Kidney epithelial cell (primary cell): ENCODE data around the gene NDUFB10. TPM values are rescaled to one million over a fixed set of nuclear protein-coding genes. Genes with fewer than 3 reads are reported as not detected.

Experiments used
- DNase-seq: peaks from one replicate; pipeline ENCODE4 v3.0.0-alpha.2; 2010; ENCODE audit warnings: low read depth
- H3K27me3 ChIP-seq: 2 replicates; pipeline ENCODE4 v1.6.0; 2011; ENCODE audit warnings: low read length; ENCODE audit not compliant: control insufficient read depth, insufficient read depth
- H3K36me3 ChIP-seq: 2 replicates; pipeline ENCODE4 v1.5.1; 2011; ENCODE audit warnings: low read length; ENCODE audit not compliant: control insufficient read depth, insufficient read depth
- H3K4me3 ChIP-seq: 2 replicates; pipeline ENCODE4 v1.5.1; 2011; ENCODE audit warnings: low read depth, mild to moderate bottlenecking, control low read depth, low read length
- total RNA-seq: library from RNA; depleted of rRNA; stranded (reverse); fragments of >200 nt; gene quantifications from 2 replicates; pipeline ENCODE4 v1.2.3, GENCODE V29; 2015
- TF ChIP-seq, protein P1 (sequence below): IDR thresholded peaks from 2 replicates; pipeline ENCODE4 v1.5.1; 2011; ENCODE audit warnings: mild to moderate bottlenecking, moderate library complexity, low read length, control low read depth, inconsistent platforms; ENCODE audit not compliant: insufficient read depth, poor library complexity, severe bottlenecking

Gene NDUFB10
- total RNA-seq, 1 donor from 2014 or later: 280 TPM

DNA sequence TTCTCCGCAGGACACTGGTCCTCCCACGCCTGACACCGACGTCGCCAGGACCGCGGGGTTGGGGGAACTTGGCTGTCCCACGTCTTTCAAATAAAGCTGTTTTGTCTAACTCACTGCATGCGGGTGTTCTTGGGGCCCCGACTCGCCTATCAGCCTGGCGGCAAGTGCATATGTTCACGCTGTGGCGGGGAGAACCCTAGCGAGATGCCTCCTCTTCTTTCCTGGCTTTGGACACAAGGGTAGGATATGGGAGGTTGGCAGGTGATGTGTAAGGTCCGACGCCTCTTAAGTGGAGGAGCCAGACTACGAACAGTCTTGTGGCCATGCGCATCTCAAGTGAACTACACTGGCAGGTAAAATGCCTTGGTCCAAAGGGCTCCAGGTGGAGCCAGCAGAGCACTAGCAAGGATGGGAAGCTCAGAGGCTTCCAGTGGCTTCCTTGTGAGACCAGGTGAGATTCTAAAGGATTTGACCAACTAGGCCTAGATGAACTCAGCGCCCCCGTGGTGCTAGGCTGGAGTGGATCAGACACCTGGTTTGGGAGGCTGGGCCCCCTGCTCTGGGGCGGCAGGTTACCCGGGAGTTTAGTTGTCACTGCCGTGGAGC is 6.2 kb downstream of the NDUFB10 start:
- Histone ChIP-seq H3K4me3 (peak overlapping the region; percentile 81), H3K36me3 (peaks cover 2% of the 10 kb centered on the region), H3K27me3 (no peaks in the 10 kb centered on the region)
- DNase-seq: no peak
- TF ChIP-seq, protein P1, sequence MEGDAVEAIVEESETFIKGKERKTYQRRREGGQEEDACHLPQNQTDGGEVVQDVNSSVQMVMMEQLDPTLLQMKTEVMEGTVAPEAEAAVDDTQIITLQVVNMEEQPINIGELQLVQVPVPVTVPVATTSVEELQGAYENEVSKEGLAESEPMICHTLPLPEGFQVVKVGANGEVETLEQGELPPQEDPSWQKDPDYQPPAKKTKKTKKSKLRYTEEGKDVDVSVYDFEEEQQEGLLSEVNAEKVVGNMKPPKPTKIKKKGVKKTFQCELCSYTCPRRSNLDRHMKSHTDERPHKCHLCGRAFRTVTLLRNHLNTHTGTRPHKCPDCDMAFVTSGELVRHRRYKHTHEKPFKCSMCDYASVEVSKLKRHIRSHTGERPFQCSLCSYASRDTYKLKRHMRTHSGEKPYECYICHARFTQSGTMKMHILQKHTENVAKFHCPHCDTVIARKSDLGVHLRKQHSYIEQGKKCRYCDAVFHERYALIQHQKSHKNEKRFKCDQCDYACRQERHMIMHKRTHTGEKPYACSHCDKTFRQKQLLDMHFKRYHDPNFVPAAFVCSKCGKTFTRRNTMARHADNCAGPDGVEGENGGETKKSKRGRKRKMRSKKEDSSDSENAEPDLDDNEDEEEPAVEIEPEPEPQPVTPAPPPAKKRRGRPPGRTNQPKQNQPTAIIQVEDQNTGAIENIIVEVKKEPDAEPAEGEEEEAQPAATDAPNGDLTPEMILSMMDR: no peak

DNA sequence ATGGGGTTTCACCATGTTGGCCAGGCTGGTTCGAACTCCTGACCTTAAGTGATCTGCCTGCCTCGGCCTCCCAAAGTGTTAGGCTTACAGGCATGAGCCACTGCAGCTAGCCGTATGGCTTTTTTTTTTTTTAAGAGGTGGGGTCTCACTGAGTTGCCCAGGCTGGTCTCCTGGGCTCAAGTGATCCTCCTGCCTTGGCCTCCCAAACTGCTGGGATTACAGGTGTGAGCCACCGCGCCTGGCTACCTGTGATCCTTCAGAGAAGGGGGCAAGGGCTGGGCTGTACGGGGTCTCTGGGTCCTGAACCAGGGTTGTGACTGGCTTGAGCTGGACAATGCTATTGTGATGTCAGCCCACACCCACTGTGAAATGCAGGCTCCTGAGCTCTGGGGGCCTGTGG is 7.1 kb downstream of the NDUFB10 start, which contains the start of gene RNF151:
Gene RNF151, plus strand, starts transcription at position 397 of the 400 bp plus-strand sequence. CDS start 26 bp downstream, outside the sequence.
- Histone ChIP-seq H3K27me3 (no peaks in the 10 kb centered on the region), H3K36me3 (peaks cover 2% of the 10 kb centered on the region), H3K4me3 (peak within 1 kb of the TSS; percentile 81)
- TF ChIP-seq, protein P1: no peak
- no peak for DNase-seq

DNA sequence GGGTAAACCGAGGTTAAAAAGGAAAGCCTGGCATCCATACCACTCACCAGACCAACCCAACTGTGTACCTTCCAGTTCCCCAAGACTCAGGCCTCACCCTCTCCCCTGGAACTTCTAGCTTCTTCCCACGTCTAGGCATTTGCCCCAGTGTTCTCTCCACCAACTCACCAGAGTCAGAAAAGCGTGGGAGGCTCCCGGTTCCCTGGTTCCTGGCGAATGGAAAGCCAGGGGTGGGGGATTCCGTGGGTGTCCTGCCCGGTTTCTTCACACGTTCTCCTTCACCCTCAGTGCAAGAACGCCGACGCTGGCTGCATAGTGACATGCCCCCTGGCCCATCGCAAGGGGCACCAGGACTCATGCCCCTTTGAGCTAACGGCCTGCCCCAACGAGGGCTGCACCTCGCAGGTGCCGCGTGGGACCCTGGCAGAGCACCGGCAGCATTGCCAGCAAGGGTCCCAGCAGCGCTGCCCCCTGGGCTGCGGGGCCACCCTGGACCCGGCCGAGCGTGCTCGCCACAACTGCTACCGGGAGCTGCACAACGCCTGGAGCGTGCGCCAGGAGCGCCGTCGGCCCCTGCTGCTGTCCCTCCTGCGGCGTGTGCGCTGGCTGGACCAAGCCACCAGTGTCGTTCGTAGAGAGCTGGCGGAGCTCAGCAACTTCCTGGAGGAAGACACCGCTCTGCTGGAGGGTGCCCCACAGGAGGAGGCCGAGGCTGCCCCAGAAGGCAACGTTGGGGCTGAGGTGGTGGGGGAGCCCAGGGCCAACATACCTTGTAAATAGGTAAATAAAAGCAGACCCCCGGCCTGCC is 9.0 kb downstream of the NDUFB10 start:
- no peaks in the 10 kb centered on the region for H3K27me3 ChIP-seq
- H3K36me3 ChIP-seq: peaks cover 2% of the 10 kb centered on the region
- TF ChIP-seq, protein P1: no peak
- no peak for DNase-seq
- no peak overlapping the region for H3K4me3 ChIP-seq

DNA sequence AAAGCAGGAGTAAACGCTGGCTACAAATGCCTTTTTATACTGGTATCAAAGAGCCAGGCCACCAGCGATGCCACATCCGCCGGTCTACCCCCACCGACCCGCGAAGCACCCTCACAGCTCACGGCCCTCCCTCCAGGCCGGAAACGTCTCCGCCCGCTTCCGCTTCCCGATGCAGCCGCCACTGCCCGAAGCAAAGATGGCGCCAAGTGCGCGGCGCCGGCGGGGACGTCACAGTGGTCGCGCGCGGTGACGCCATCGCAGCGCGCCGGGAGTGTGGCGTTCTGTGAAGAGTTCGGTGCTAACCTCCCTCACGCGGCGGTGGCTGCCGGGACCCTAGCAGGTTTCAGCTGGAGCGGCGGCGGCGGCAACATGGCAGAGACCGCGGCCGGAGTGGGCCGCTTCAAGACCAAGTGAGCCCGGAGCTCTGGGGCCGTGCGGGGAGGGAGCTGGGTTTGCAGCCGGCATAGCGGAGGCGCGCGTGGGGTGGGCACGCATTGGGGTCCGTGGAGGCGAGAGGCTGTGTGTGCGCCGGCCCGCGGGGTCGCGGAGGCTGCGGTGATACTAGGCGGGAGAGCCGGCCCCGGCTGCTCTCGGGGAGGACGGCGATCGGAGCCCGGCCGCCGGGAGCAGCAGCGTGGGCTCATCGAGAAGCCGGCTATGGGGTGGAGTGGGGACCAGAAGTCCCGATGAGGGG is 12.6 kb downstream of the NDUFB10 start, which contains the start of gene TBL3:
Gene TBL3, plus strand, starts transcription at position 258 of the 694 bp plus-strand sequence. Its CDS starts 112 bp downstream, at position 370.
- Histone ChIP-seq H3K4me3 (peak within 1 kb of the TSS; percentile 91), H3K36me3 (peaks cover 5% of the 10 kb centered on the region), H3K27me3 (no peaks in the 10 kb centered on the region)
- DNase-seq: peak; percentile 61
- TF ChIP-seq, protein P1: no peak

DNA sequence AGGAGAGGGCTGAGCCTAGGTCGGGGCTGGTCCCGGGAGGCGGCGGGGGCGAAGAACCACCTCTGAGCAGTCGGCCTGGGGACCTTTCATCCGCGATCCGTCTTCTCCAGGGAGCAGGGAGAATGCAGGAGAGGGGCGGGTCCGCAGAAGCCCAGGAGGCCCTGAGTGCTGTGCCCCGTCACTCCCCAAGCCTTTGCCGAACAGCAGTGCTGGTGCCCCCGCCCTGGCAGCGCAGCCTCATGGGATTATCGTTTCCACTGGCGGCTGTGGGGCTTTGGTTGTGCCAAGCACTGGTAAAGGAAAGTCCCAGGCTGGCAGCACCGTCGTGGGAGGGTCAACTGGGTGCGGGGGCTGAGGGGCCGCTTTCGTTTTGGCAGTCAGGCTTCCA is 13.1 kb downstream of the NDUFB10 start:
- Histone ChIP-seq H3K36me3 (peaks cover 5% of the 10 kb centered on the region), H3K27me3 (no peaks in the 10 kb centered on the region), H3K4me3 (peak overlapping the region; percentile 91)
- TF ChIP-seq, protein P1: no peak
- DNase-seq: no peak
